ENCODE results near the gene TMEM44.
A peak's percentile ranks its signal among the peaks of the same experiment; 100 is the strongest.

The TMEM44 gene

GRCh38 chr3:194654443-194654842, 21.2 kb upstream of the TMEM44 start:
- H3K4me3 ChIP-seq (replicated peaks in 1 of 2; ENCODE audit: low read depth in 2 of 2, low read length in 2 of 2), result no peak overlapping the region
- no peak for DNase-seq (ENCODE audit: low read depth in 2 of 2)
- TF ChIP-seq CTCF (IDR thresholded peaks at IDR 0.05; ENCODE audit: low read depth, low read length), result no peak

GRCh38 chr3:194647747-194648146, 14.5 kb upstream of the TMEM44 start:
- TF ChIP-seq CTCF (IDR thresholded peaks at IDR 0.05; ENCODE audit: low read depth, low read length), result no peak
- no peak for DNase-seq (ENCODE audit: low read depth in 2 of 2)
- H3K4me3 ChIP-seq (replicated peaks in 1 of 2; ENCODE audit: low read depth in 2 of 2, low read length in 2 of 2), result no peak overlapping the region

DNA sequence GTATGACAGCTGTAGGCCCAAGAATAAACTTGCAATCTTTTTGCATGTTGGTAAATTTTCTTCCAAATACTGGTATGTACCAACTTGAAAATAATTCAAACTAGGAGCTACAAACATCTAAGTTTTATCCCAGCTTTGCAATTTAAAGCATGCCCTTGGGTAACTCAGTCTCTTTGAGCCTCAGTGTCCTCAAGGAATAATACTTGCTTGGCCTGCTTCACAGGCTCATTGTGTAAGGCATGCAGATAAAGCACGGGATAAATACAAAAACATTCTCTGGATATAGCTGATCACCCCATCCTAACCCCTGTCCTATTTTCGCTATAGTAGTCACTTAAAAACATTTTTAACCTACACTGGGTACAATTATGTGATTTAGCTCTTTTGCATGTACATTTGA, 9.6 kb upstream of the TMEM44 start:
- no peak for TF ChIP-seq CTCF (IDR thresholded peaks at IDR 0.05; ENCODE audit: low read depth, low read length)
- DNase-seq (ENCODE audit: low read depth in 2 of 2), result no peak

GRCh38 chr3:194640829-194641228, 7.6 kb upstream of the TMEM44 start:
- TF ChIP-seq CTCF (IDR thresholded peaks at IDR 0.05; ENCODE audit: low read depth, low read length), result peak; percentile 38
- no peak overlapping the region for H3K4me3 ChIP-seq (replicated peaks in 1 of 2; ENCODE audit: low read depth in 2 of 2, low read length in 2 of 2)
- DNase-seq (ENCODE audit: low read depth in 2 of 2), result peak; percentile 37 to 60

More for the DNA sequence above, 9.6 kb upstream of the TMEM44 start:
- H3K4me3 ChIP-seq (replicated peaks in 1 of 2; ENCODE audit: low read depth in 2 of 2, low read length in 2 of 2), result no peak overlapping the region

DNA sequence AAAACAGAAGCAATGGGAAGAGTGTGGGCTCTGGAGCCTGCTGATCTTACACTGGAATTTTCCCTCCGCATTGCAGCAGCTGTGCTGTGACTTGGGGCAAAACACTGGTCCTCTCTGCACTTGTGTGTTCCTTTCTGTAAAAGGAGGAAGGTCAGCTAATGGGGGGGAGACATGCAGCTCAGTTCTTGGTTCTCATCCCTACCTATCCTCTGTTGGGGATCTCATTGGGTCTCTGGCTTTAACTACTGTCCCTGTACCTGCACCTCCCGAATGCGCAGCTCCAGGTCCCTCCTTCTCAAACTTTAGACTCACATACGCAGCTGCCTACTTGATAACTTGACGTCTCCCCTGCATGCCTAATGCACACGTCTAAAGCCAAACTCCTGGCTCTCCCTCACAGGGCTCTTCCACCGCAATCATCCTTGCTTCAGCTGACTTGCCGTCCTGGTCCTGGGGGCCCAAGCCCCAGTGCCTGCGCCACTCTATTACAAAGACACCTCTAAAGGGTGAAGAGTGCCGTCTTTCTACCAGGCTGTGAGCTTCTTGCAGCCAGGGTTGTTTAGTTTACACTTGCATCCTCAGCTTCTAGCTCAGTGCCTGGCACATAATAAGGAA, 5.9 kb upstream of the TMEM44 start:
- no peak for DNase-seq (ENCODE audit: low read depth in 2 of 2)
- H3K4me3 ChIP-seq (replicated peaks in 1 of 2; ENCODE audit: low read depth in 2 of 2, low read length in 2 of 2), result no peak overlapping the region
- no peak for TF ChIP-seq CTCF (IDR thresholded peaks at IDR 0.05; ENCODE audit: low read depth, low read length)

GRCh38 chr3:194637541-194638400, 4.6 kb upstream of the TMEM44 start:
- TF ChIP-seq CTCF (IDR thresholded peaks at IDR 0.05; ENCODE audit: low read depth, low read length), result no peak
- no peak for DNase-seq (ENCODE audit: low read depth in 2 of 2)
- H3K4me3 ChIP-seq (replicated peaks in 1 of 2; ENCODE audit: low read depth in 2 of 2, low read length in 2 of 2), result no peak overlapping the region

Measured in cardiac fibroblast (primary cell).